ENCODE data around the gene NINL.
A peak's percentile ranks its signal among the peaks of the same experiment; 100 is the strongest.
"Not testable (repeated sequence)": the region's sequence is repeated elsewhere in the genome, so short reads cannot be mapped to it uniquely, and the experiment has no call there.

The NINL gene

GRCh38 chr20:25584905-25585704 is at the start of gene NINL:
TSS of gene NINL (minus strand) at chr20:25585531. CDS start at chr20:25526587, 58,944 bp downstream.
- no peak for DNase-seq

GRCh38 chr20:25632940-25633790 is 47.8 kb upstream of the NINL start:
- DNase-seq, result no peak

- DNase-seq, result not testable (repeated sequence)
Measured at GRCh38 chr20:25630615-25631014, 45.3 kb upstream of the NINL start.

GRCh38 chr20:25629816-25630499 is 44.6 kb upstream of the NINL start:
- DNase-seq, result no peak

- DNase-seq, result no peak
Measured at GRCh38 chr20:25626779-25627178, 41.4 kb upstream of the NINL start.

GRCh38 chr20:25624500-25624939 is 39.2 kb upstream of the NINL start:
- no peak for DNase-seq

GRCh38 chr20:25623736-25624499 is 38.6 kb upstream of the NINL start, which contains the start of gene NANP:
TSS of gene NANP (minus strand) at chr20:25624014. CDS start at chr20:25623948, 66 bp downstream.
- DNase-seq, result peak; percentile 58

- no peak for DNase-seq
Measured at GRCh38 chr20:25623225-25623735, 37.9 kb upstream of the NINL start.

- DNase-seq, result no peak
Measured at GRCh38 chr20:25622450-25623224, 37.3 kb upstream of the NINL start.

- DNase-seq, result no peak
Measured at GRCh38 chr20:25622049-25622448, 36.7 kb upstream of the NINL start.

- DNase-seq, result no peak
Measured at GRCh38 chr20:25619514-25619913, 34.2 kb upstream of the NINL start.

GRCh38 chr20:25608774-25609173 is 23.4 kb upstream of the NINL start:
- DNase-seq, result no peak

- no peak for DNase-seq
Measured at GRCh38 chr20:25606094-25606695, 20.9 kb upstream of the NINL start.

GRCh38 chr20:25605148-25605547 is 19.8 kb upstream of the NINL start:
- DNase-seq, result no peak

GRCh38 chr20:25604611-25605010 is 19.3 kb upstream of the NINL start:
- no peak for DNase-seq

GRCh38 chr20:25602914-25603309 is 17.6 kb upstream of the NINL start:
- DNase-seq, result not testable (repeated sequence)

GRCh38 chr20:25602191-25602913 is 17.0 kb upstream of the NINL start:
- not testable (repeated sequence) for DNase-seq

GRCh38 chr20:25601659-25602058 is 16.3 kb upstream of the NINL start:
- no peak for DNase-seq

GRCh38 chr20:25600632-25601031 is 15.3 kb upstream of the NINL start:
- no peak for DNase-seq
